Measurements from ENCODE around the gene CATSPERZ. TPM values are rescaled to one million over a fixed set of nuclear protein-coding genes. Genes with fewer than 3 reads are reported as not detected.
"Not testable (repeated sequence)": the region's sequence is repeated elsewhere in the genome, so short reads cannot be mapped to it uniquely, and the experiment has no call there.

CATSPERZ gene
- polyA plus RNA-seq, 1 donor from 2014 or later, result not detected

DNA sequence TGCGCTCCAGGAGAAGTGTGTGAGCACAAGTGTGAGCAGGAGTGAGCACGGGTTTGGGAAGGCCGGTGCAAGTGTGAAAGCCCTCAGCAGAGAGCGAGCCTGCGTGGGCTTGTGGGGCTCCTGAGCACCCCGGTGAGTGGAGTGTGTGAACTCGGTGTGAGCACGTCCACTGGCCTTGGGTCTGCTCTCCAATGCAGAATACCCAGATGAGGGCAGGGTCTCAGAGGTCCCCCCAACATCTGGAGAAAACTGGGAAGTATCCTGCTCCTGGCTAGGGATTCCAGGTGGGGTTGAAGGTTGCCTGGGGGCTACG, 6.4 kb downstream of the CATSPERZ start:
- peak overlapping the region; percentile 56 for H3K4me2 ChIP-seq (ENCODE audit: low read length)
- H3K79me2 ChIP-seq (replicated peaks; ENCODE audit: insufficient read depth, low read length), result peaks cover 10% of the 10 kb centered on the region
- peaks cover 5% of the 10 kb centered on the region for H3K27me3 ChIP-seq (ENCODE audit: insufficient read depth, low read depth, low read length)
- H3F3A ChIP-seq (ENCODE audit: insufficient read depth, low read length, poor library complexity, severe bottlenecking), result no peaks in the 10 kb centered on the region
- no peak overlapping the region for H3K27ac ChIP-seq (ENCODE audit: low read length)
- no peaks in the 10 kb centered on the region for H3K36me3 ChIP-seq (ENCODE audit: insufficient read depth, low read length)
- H3K9me2 ChIP-seq (ENCODE audit: insufficient read depth, low read length), result no peaks in the 10 kb centered on the region
- H2AFZ ChIP-seq (ENCODE audit: low read depth, low read length), result no peak overlapping the region
- peaks cover 6% of the 10 kb centered on the region for H4K20me1 ChIP-seq (ENCODE audit: insufficient read depth)
- H3K9ac ChIP-seq (ENCODE audit: low read length), result peak overlapping the region; percentile 75
- H3K4me3 ChIP-seq (ENCODE audit: low read length), result peak overlapping the region; percentile 78
- H3K9me3 ChIP-seq (ENCODE audit: low read length), result no peaks in the 10 kb centered on the region
- TF ChIP-seq, protein P1, sequence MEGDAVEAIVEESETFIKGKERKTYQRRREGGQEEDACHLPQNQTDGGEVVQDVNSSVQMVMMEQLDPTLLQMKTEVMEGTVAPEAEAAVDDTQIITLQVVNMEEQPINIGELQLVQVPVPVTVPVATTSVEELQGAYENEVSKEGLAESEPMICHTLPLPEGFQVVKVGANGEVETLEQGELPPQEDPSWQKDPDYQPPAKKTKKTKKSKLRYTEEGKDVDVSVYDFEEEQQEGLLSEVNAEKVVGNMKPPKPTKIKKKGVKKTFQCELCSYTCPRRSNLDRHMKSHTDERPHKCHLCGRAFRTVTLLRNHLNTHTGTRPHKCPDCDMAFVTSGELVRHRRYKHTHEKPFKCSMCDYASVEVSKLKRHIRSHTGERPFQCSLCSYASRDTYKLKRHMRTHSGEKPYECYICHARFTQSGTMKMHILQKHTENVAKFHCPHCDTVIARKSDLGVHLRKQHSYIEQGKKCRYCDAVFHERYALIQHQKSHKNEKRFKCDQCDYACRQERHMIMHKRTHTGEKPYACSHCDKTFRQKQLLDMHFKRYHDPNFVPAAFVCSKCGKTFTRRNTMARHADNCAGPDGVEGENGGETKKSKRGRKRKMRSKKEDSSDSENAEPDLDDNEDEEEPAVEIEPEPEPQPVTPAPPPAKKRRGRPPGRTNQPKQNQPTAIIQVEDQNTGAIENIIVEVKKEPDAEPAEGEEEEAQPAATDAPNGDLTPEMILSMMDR (IDR thresholded peaks at IDR 0.05; ENCODE audit: poor library complexity, severe bottlenecking), result no peak
- TF ChIP-seq, protein P2, sequence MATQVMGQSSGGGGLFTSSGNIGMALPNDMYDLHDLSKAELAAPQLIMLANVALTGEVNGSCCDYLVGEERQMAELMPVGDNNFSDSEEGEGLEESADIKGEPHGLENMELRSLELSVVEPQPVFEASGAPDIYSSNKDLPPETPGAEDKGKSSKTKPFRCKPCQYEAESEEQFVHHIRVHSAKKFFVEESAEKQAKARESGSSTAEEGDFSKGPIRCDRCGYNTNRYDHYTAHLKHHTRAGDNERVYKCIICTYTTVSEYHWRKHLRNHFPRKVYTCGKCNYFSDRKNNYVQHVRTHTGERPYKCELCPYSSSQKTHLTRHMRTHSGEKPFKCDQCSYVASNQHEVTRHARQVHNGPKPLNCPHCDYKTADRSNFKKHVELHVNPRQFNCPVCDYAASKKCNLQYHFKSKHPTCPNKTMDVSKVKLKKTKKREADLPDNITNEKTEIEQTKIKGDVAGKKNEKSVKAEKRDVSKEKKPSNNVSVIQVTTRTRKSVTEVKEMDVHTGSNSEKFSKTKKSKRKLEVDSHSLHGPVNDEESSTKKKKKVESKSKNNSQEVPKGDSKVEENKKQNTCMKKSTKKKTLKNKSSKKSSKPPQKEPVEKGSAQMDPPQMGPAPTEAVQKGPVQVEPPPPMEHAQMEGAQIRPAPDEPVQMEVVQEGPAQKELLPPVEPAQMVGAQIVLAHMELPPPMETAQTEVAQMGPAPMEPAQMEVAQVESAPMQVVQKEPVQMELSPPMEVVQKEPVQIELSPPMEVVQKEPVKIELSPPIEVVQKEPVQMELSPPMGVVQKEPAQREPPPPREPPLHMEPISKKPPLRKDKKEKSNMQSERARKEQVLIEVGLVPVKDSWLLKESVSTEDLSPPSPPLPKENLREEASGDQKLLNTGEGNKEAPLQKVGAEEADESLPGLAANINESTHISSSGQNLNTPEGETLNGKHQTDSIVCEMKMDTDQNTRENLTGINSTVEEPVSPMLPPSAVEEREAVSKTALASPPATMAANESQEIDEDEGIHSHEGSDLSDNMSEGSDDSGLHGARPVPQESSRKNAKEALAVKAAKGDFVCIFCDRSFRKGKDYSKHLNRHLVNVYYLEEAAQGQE (IDR thresholded peaks at IDR 0.05; ENCODE audit: borderline replicate concordance), result no peak
- TF ChIP-seq MXI1 (conservative IDR thresholded peaks at IDR 0.05; ENCODE audit: poor library complexity, severe bottlenecking) (no peak), TAF1 (IDR thresholded peaks at IDR 0.05; ENCODE audit: low read depth) (no peak), RAD21 (conservative IDR thresholded peaks at IDR 0.05) (no peak), SMC3 (conservative IDR thresholded peaks at IDR 0.05; ENCODE audit: poor library complexity) (no peak), POLR2AphosphoS5 (IDR thresholded peaks at IDR 0.05) (no peak), EZH2 (IDR thresholded peaks at IDR 0.05; ENCODE audit: borderline replicate concordance, insufficient read depth, low read length, poor library complexity, severe bottlenecking) (no peak), EP300 (conservative IDR thresholded peaks at IDR 0.05; ENCODE audit: poor library complexity, severe bottlenecking) (no peak)

DNA sequence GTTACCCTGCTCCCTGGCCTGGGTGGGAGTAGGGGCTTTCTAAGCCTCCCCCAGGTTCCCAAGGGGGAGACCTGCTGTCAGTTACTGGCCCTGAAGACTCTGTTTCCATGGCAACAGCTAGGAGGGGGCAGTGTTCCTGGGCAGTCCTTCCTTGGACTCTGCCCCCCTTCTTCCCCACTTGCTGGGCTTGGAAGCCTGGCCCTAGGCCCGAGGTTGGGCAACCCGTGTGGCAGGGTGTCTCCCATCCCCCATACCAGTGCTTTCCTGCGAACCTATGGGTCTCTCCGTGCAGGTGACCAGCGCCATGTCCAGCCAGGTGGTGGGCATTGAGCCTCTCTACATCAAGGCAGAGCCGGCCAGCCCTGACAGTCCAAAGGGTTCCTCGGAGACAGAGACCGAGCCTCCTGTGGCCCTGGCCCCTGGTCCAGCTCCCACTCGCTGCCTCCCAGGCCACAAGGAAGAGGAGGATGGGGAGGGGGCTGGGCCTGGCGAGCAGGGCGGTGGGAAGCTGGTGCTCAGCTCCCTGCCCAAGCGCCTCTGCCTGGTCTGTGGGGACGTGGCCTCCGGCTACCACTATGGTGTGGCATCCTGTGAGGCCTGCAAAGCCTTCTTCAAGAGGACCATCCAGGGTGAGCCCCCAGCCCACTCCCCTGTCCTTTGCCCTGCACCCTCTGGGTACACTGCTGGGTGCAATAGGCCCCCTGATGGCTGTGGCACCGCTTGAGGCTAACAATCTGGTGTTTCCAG, 6.9 kb downstream of the CATSPERZ start:
- Histone ChIP-seq H3K27ac (ENCODE audit: low read length) (no peak overlapping the region), H3K9me3 (ENCODE audit: low read length) (no peaks in the 10 kb centered on the region), H3K27me3 (ENCODE audit: insufficient read depth, low read depth, low read length) (no peaks in the 10 kb centered on the region), H3K36me3 (ENCODE audit: insufficient read depth, low read length) (no peaks in the 10 kb centered on the region), H3K4me3 (ENCODE audit: low read length) (peak overlapping the region; percentile 78), H3K79me2 (replicated peaks; ENCODE audit: insufficient read depth, low read length) (peaks cover 10% of the 10 kb centered on the region), H3K9ac (ENCODE audit: low read length) (peak overlapping the region; percentile 75), H4K20me1 (ENCODE audit: insufficient read depth) (peaks cover 6% of the 10 kb centered on the region), H2AFZ (ENCODE audit: low read depth, low read length) (no peak overlapping the region), H3K4me2 (ENCODE audit: low read length) (peak overlapping the region; percentile 56), H3K9me2 (ENCODE audit: insufficient read depth, low read length) (no peaks in the 10 kb centered on the region), H3F3A (ENCODE audit: insufficient read depth, low read length, poor library complexity, severe bottlenecking) (no peaks in the 10 kb centered on the region)
- TF ChIP-seq POLR2AphosphoS5 (IDR thresholded peaks at IDR 0.05), result no peak
- TF ChIP-seq, protein P2 (IDR thresholded peaks at IDR 0.05; ENCODE audit: borderline replicate concordance), result no peak
- no peak for TF ChIP-seq RAD21 (conservative IDR thresholded peaks at IDR 0.05)
- no peak for TF ChIP-seq EP300 (conservative IDR thresholded peaks at IDR 0.05; ENCODE audit: poor library complexity, severe bottlenecking)
- TF ChIP-seq SMC3 (conservative IDR thresholded peaks at IDR 0.05; ENCODE audit: poor library complexity), result no peak
- no peak for TF ChIP-seq TAF1 (IDR thresholded peaks at IDR 0.05; ENCODE audit: low read depth)
- no peak for TF ChIP-seq EZH2 (IDR thresholded peaks at IDR 0.05; ENCODE audit: borderline replicate concordance, insufficient read depth, low read length, poor library complexity, severe bottlenecking)
- TF ChIP-seq, protein P1 (IDR thresholded peaks at IDR 0.05; ENCODE audit: poor library complexity, severe bottlenecking), result no peak
- TF ChIP-seq MXI1 (conservative IDR thresholded peaks at IDR 0.05; ENCODE audit: poor library complexity, severe bottlenecking), result no peak

DNA sequence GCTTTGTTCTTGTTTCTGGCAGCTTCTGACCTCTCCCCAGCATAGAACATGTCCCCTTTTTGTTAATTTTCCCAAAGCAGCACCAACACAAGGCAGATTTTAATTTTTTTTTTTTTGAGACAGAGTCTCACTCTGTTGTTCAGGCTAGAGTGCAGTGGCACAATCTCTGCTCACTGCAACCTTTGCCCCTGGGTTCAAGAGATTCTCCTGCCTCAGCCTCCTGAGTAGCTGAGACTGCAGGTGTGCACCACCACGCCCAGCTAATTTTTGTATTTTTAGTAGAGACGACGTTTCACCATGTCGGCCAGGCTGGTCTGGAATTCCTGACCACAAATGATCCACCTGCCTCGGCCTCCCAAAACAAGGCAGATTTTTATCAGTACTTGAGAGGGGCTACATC, 7.6 kb downstream of the CATSPERZ start:
- not testable (repeated sequence) for H3K9me3 ChIP-seq (ENCODE audit: low read length); H3K27ac ChIP-seq (ENCODE audit: low read length); H3K9ac ChIP-seq (ENCODE audit: low read length); H3K4me2 ChIP-seq (ENCODE audit: low read length); H3K36me3 ChIP-seq (ENCODE audit: insufficient read depth, low read length); H3F3A ChIP-seq (ENCODE audit: insufficient read depth, low read length, poor library complexity, severe bottlenecking); H3K4me3 ChIP-seq (ENCODE audit: low read length); H3K27me3 ChIP-seq (ENCODE audit: insufficient read depth, low read depth, low read length); H2AFZ ChIP-seq (ENCODE audit: low read depth, low read length); H3K9me2 ChIP-seq (ENCODE audit: insufficient read depth, low read length); H4K20me1 ChIP-seq (ENCODE audit: insufficient read depth)
- H3K79me2 ChIP-seq (replicated peaks; ENCODE audit: insufficient read depth, low read length), result peaks cover 10% of the 10 kb centered on the region

Data from neural cell (in vitro differentiated cells).